GM18907 (cell line): ENCODE data around the gene ATOX1.

ENCODE experiments used
- ATAC-seq: cut with Tn5 transposase; IDR thresholded peaks from one replicate; pipeline ENCODE4 v1.9.1; 2021; ENCODE audit warnings: mild to moderate bottlenecking, moderate library complexity; ENCODE audit not compliant: unreplicated experiment

Gene ATOX1

GRCh38 chr5:151770383-151771258 lies 12.2 kb upstream of the ATOX1 start:
- ATAC-seq, result peak; percentile 40

GRCh38 chr5:151766975-151767374 lies 8.5 kb upstream of the ATOX1 start:
- ATAC-seq, result no peak

- no peak for ATAC-seq
Observed at GRCh38 chr5:151764801-151765200, 6.4 kb upstream of the ATOX1 start.

- ATAC-seq, result peak; percentile 31
Observed at GRCh38 chr5:151758141-151758429, 346 bp downstream of the ATOX1 start.

- peak; percentile 17 for ATAC-seq
Observed at GRCh38 chr5:151757233-151758140, 944 bp downstream of the ATOX1 start.

- no peak for ATAC-seq
Observed at GRCh38 chr5:151755383-151755782, 3.0 kb downstream of the ATOX1 start.

- no peak for ATAC-seq
Observed at GRCh38 chr5:151751593-151751992, 6.8 kb downstream of the ATOX1 start.

- no peak for ATAC-seq
Observed at GRCh38 chr5:151751091-151751490, 7.3 kb downstream of the ATOX1 start.

- ATAC-seq, result no peak
Observed at GRCh38 chr5:151750121-151750520, 8.3 kb downstream of the ATOX1 start.

GRCh38 chr5:151745071-151745705 lies 13.2 kb downstream of the ATOX1 start:
- ATAC-seq, result peak; percentile 61

- no peak for ATAC-seq
Observed at GRCh38 chr5:151743530-151743929, 14.9 kb downstream of the ATOX1 start.

GRCh38 chr5:151742870-151743294 lies 15.5 kb downstream of the ATOX1 start:
- no peak for ATAC-seq

- no peak for ATAC-seq
Observed at GRCh38 chr5:151741678-151742423, 16.6 kb downstream of the ATOX1 start.

- ATAC-seq, result no peak
Observed at GRCh38 chr5:151740958-151741373, 17.5 kb downstream of the ATOX1 start.

- ATAC-seq, result peak; percentile 69
Observed at GRCh38 chr5:151740336-151740942, 18.0 kb downstream of the ATOX1 start.

- no peak for ATAC-seq
Observed at GRCh38 chr5:151739939-151740335, 18.5 kb downstream of the ATOX1 start.

GRCh38 chr5:151739395-151739794 lies 19.0 kb downstream of the ATOX1 start:
- no peak for ATAC-seq

- ATAC-seq, result no peak
Observed at GRCh38 chr5:151738125-151738848, 20.1 kb downstream of the ATOX1 start.

GRCh38 chr5:151737431-151737830 lies 21.0 kb downstream of the ATOX1 start:
- no peak for ATAC-seq

- no peak for ATAC-seq
Observed at GRCh38 chr5:151735646-151736045, 22.8 kb downstream of the ATOX1 start.
